HCT116 (cell line): ENCODE data around the gene PLEKHN1. TPM values are rescaled to one million over a fixed set of nuclear protein-coding genes. Genes with fewer than 3 reads are reported as not detected.

Experiments
- ATAC-seq: fragments of 200-7000 bp; cut with Tn5 transposase; 2 replicates; pipeline ENCODE4 v1.9.1; 2020; ENCODE audit warnings: mild to moderate bottlenecking, moderate library complexity
- BruUV-seq: library from RNA; stranded (reverse); fragments of 400-500 nt; replicated peaks from 2 replicates; lab custom pipeline; 2021; lab: Mats Ljungman, UMichigan
- CTCF ChIA-PET: fragments of 300-600 bp; sonication (Branson Sonifier 250); formaldehyde crosslinking; loops from one replicate; lab custom pipeline; 2021; ENCODE audit warnings: antibody characterized with exemption; lab: Charles Lee
- POLR2A ChIA-PET: fragments of 300-600, 350-600 bp; sonication (Branson Sonifier 250); formaldehyde crosslinking; loops from one replicate; lab custom pipeline; 2021; ENCODE audit warnings: antibody characterized with exemption; lab: Charles Lee
- RAD21 ChIA-PET, 2 experiments: fragments of 300-600 bp; sonication (Branson Sonifier 250); formaldehyde crosslinking; loops; one replicate each; lab custom pipeline; 2023; ENCODE audit warnings: low total read pairs in 2 of 2; ENCODE audit not compliant: uncharacterized antibody in 2 of 2, unreplicated experiment in 2 of 2, low non-redundant PET in 1 of 2; lab: Charles Lee
- DNase-seq: peaks from one replicate; pipeline ENCODE4 v3.0.0-alpha.2; 2010; ENCODE audit warnings: low read depth, low spot score
- H2AFZ ChIP-seq: fragments of 200-600 bp; shearing (Covaris generic), sonication (generic); 2 replicates; pipeline ENCODE4 v1.6.1; 2017; ENCODE audit warnings: low read depth, mixed run types, mixed read lengths, antibody characterized with exemption, low read length; ENCODE audit not compliant: poor library complexity, severe bottlenecking
- H3K27ac ChIP-seq: 2 replicates; pipeline ENCODE4 v1.5.1; 2012; ENCODE audit warnings: low read depth, low read length
- H3K27me3 ChIP-seq: fragments of 200-600 bp; sonication (generic); 2 replicates; pipeline ENCODE4 v1.6.1; 2016; ENCODE audit warnings: mixed run types, low read length, mixed read lengths; ENCODE audit not compliant: insufficient read depth
- H3K36me3 ChIP-seq, 2 experiments: fragments of 200-500 bp in 1 of 2; fragments of 200-600 bp in 1 of 2; sonication (Bioruptor generic) in 1 of 2; sonication (generic) in 1 of 2; 2 replicates each; pipeline versions ENCODE4 v1.5.1 to v1.6.1; 2014 to 2016; ENCODE audit warnings: low read length in 2 of 2, inconsistent platforms in 1 of 2, mixed read lengths in 1 of 2, mixed run types in 1 of 2; ENCODE audit not compliant: insufficient read depth in 2 of 2, control insufficient read depth in 1 of 2
- H3K4me1 ChIP-seq, 2 experiments: fragments of 200-600 bp in 1 of 2; sonication (generic) in 1 of 2; 2 replicates each; pipeline versions ENCODE4 v1.5.1 to v1.6.1; 2012 to 2017; ENCODE audit warnings: low read length in 2 of 2, inconsistent platforms in 1 of 2, mild to moderate bottlenecking in 1 of 2, mixed read lengths in 1 of 2, mixed run types in 1 of 2, moderate library complexity in 1 of 2; ENCODE audit not compliant: insufficient read depth in 2 of 2, control insufficient read depth in 1 of 2
- H3K4me2 ChIP-seq: fragments of 200-600 bp; sonication (generic); 2 replicates; pipeline ENCODE4 v1.6.1; 2017; ENCODE audit warnings: mixed run types, low read length, mixed read lengths
- H3K4me3 ChIP-seq, 2 experiments: fragments of 200-600 bp in 1 of 2; sonication (generic) in 1 of 2; replicated peaks in 1 of 2; 2 replicates each; pipeline ENCODE4 v1.5.1; 2011 to 2016; ENCODE audit warnings: low read length in 2 of 2, control low read depth in 1 of 2, low read depth in 1 of 2, mild to moderate bottlenecking in 1 of 2, mixed read lengths in 1 of 2, mixed run types in 1 of 2
- H3K79me2 ChIP-seq: fragments of 200-600 bp; sonication (generic); 2 replicates; pipeline ENCODE4 v1.6.1; 2017; ENCODE audit warnings: mild to moderate bottlenecking, mixed run types, low read length, moderate library complexity, mixed read lengths; ENCODE audit not compliant: insufficient read depth
- H3K9ac ChIP-seq: fragments of 200-600 bp; sonication (generic); 2 replicates; pipeline ENCODE4 v1.6.1; 2016; ENCODE audit warnings: low read length, mixed read lengths
- H3K9me2 ChIP-seq: fragments of 200-600 bp; sonication (generic), shearing (Covaris generic); 2 replicates; pipeline ENCODE4 v1.6.1; 2017; ENCODE audit warnings: mixed run types, mild to moderate bottlenecking, moderate library complexity; ENCODE audit not compliant: insufficient read depth
- H3K9me3 ChIP-seq, 2 experiments: fragments of 200-500 bp in 1 of 2; fragments of 200-600 bp in 1 of 2; sonication (Bioruptor generic) in 1 of 2; sonication (generic) in 1 of 2; 2 replicates each; pipeline ENCODE4 v1.6.1; 2014 to 2017; ENCODE audit warnings: low read length in 2 of 2, mixed read lengths in 2 of 2, inconsistent platforms in 1 of 2, low read depth in 1 of 2, mild to moderate bottlenecking in 1 of 2, mixed run types in 1 of 2, moderate library complexity in 1 of 2; ENCODE audit not compliant: control insufficient read depth in 1 of 2, insufficient read depth in 1 of 2
- H4K20me1 ChIP-seq: fragments of 200-600 bp; sonication (generic), shearing (Covaris generic); 2 replicates; pipeline ENCODE4 v1.6.1; 2017; ENCODE audit warnings: mixed run types, mild to moderate bottlenecking, moderate library complexity; ENCODE audit not compliant: insufficient read depth
- EGR1 ChIP-seq: IDR thresholded peaks from 2 replicates; pipeline ENCODE4 v1.6.1; 2012; ENCODE audit warnings: low read depth
- ELF1 ChIP-seq: IDR thresholded peaks from 2 replicates; pipeline ENCODE4 v1.6.1; 2012; ENCODE audit warnings: low read depth, borderline replicate concordance
- EZH2 ChIP-seq: fragments of 200-600 bp; sonication (generic); IDR thresholded peaks from 2 replicates; pipeline ENCODE4 v1.6.1; 2017; ENCODE audit warnings: antibody characterized with exemption, mixed run types
- FOSL1 ChIP-seq: IDR thresholded peaks from 2 replicates; pipeline ENCODE4 v1.6.1; 2012; ENCODE audit warnings: low read depth
- SIN3A ChIP-seq: IDR thresholded peaks from 2 replicates; pipeline ENCODE4 v1.6.1; 2012; ENCODE audit warnings: low read depth
- SP1 ChIP-seq: IDR thresholded peaks from 2 replicates; pipeline ENCODE4 v1.6.1; 2012; ENCODE audit warnings: low read depth
- SRF ChIP-seq: IDR thresholded peaks from 2 replicates; pipeline ENCODE4 v1.6.1; 2012; ENCODE audit warnings: low read depth
- intact Hi-C: fragments of 100-400 bp; cut with micrococcal nuclease; formaldehyde crosslinking; loops from 2 replicates; pipeline ENCODE4 v1.10.0; 2022
- total RNA-seq: library from RNA; stranded (reverse); gene quantifications from one replicate; pipeline ENCODE4 v1.2.1, GENCODE V29; 2021; ENCODE audit not compliant: unreplicated experiment
- TF ChIP-seq, protein P1 (sequence below): IDR thresholded peaks from 2 replicates; pipeline ENCODE4 v1.6.1; 2012

PLEKHN1 gene
- total RNA-seq, 1 experiment from 2014 or later = 11.6 TPM

DNA sequence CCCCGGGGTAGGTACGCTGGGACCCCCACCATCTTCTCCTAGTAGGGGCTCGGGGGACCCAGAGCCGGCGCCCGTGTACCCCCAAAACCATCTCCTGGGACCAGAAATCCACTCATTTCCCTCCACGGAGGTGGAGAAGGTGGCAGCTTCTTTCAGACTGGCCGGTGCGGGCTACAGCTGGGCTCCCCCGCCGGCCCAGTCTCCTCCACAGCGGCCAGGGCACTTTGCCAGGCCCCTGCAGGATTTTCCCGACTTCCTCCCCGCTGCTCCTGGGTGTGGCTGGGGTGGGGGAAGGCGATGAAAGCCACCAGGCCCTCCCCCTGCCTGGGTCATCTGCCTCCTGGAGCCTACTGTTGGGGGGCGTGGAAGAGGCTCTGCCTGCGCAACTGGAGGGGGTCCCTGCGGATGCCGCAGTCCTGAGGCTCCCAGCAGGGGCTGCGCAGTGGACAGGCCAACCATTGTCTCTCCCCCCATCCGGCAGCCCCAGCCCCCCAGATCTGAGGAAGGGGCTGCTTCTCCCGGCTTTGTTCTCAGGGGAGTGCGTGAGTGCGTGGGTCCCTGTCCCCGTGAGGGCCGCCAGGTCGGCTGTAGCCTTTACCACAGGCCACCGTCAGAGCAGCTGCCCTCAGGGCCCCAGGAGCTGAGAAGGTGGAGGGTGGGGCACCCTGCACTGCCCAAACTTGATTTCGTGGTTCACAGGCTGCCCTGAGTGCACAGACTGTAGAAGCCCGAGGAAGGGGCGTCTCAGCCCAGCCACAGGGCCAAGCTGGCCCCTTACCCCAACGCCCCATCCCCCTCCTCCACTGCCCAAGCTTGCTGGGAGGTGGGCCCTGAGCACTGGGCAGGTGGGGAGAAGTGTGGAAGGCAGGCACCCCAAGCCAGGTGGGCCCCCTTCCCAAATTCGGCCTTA, 55.0 kb downstream of the PLEKHN1 start (continued):
- TF ChIP-seq, protein P1, sequence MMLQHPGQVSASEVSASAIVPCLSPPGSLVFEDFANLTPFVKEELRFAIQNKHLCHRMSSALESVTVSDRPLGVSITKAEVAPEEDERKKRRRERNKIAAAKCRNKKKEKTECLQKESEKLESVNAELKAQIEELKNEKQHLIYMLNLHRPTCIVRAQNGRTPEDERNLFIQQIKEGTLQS = no peak
- TF ChIP-seq ELF1 (no peak), SRF (no peak), EZH2 (no peak), EGR1 (no peak)

DNA sequence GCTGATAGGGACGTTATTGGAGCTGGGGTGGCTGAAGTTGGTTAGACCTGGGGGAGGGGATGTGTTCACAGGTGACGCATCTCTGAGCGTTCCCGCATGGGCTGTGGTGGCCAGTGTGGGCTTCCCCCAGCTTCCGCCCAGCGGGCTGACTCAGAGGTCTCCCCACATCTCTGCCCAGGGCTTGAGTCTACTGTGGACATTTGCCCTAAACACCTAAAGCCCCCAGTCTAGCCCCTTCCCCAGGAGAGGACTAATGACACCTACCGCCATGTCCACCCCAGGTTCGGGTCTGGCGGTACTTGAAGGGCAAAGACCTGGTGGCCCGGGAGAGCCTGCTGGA, 55.6 kb downstream of the PLEKHN1 start:
- ATAC-seq = no peak
- POLR2A ChIA-PET = interaction anchor here (0.6 to 1.6 kb wide), 3 partner anchors 15 to 66 kb away, joined by 3 read pairs; no protein-coding TSS in a partner anchor
- H3K79me2 ChIP-seq = peaks cover 62% of the 10 kb centered on the region

More for the DNA sequence above, 55.6 kb downstream of the PLEKHN1 start:
- Histone ChIP-seq H3K36me3 (peaks cover 0 to 15% of the 10 kb centered on the region in 2 experiments; a peak in 2 of 4 replicates), H3K4me2 (peak overlapping the region; percentile 98), H3K27me3 (no peaks in the 10 kb centered on the region), H3K27ac (peak overlapping the region; percentile 87; the same call in 1 of the 2 replicates), H3K4me3 (peak overlapping the region; percentile 73 to 79), H3K9ac (peak overlapping the region; percentile 90), H2AFZ (no peak overlapping the region), H3K9me2 (no peaks in the 10 kb centered on the region), H3K9me3 (no peaks in the 10 kb centered on the region), H3K4me1 (peaks cover 38 to 65% of the 10 kb centered on the region in 2 experiments), H4K20me1 (no peaks in the 10 kb centered on the region)
- DNase-seq = no peak
- intact Hi-C loops = no loop called here
- TF ChIP-seq SP1 = no peak
- TF ChIP-seq SIN3A = no peak
- no peak for TF ChIP-seq ELF1
- no peak for TF ChIP-seq FOSL1
- RAD21 ChIA-PET = no interaction called here
- CTCF ChIA-PET = no interaction called here
- no TSS peak for BruUV-seq
